Measurements from ENCODE around the gene KRTAP10-8. TPM values are rescaled to one million over a fixed set of nuclear protein-coding genes. Genes with fewer than 3 reads are reported as not detected.

Gene KRTAP10-8
- total RNA-seq, 1 experiment from 2014 or later = not detected

- H3K36me3 Mint-ChIP-seq = peaks cover 21% of the 10 kb centered on the region
Measured at GRCh38 chr21:44581158-44581557, 30.7 kb upstream of the KRTAP10-8 start.

GRCh38 chr21:44582055-44582454 is 29.8 kb upstream of the KRTAP10-8 start:
- POLR2A ChIA-PET = no interaction called here
- no peak for TF ChIP-seq JAZF1 (CRISPR knock-in tag; IDR thresholded peaks at IDR 0.05)
- TF ChIP-seq HMGA2 (CRISPR knock-in tag; IDR thresholded peaks at IDR 0.05) = no peak
- no peak for TF ChIP-seq ZNF219 (CRISPR knock-in tag; IDR thresholded peaks at IDR 0.05; ENCODE audit: borderline replicate concordance)
- no peak for TF ChIP-seq EMX1 (CRISPR knock-in tag; IDR thresholded peaks at IDR 0.05)
- DNase-seq (ENCODE audit: low spot score) = no peak
- Mint-ChIP-seq H3K36me3 (peaks cover 15% of the 10 kb centered on the region), H3K27me3 (ENCODE audit: low read depth) (peaks cover 3% of the 10 kb centered on the region; the same call in 1 of the 2 replicates), H3K4me1 (peaks cover 6% of the 10 kb centered on the region; the same call in 1 of the 2 replicates), H3K27ac (no peak overlapping the region), H3K9me3 (peaks cover 39% of the 10 kb centered on the region), H3K4me3 (no peak overlapping the region)
- CTCF ChIA-PET = interaction anchor here (2.2 kb wide), 1 partner anchor 37 kb away, joined by 4 read pairs; no protein-coding TSS in a partner anchor
- ATAC-seq = no peak

More at GRCh38 chr21:44581158-44581557, 30.7 kb upstream of the KRTAP10-8 start:
- H3K4me3 Mint-ChIP-seq = no peak overlapping the region
- H3K27ac Mint-ChIP-seq = no peak overlapping the region
- ATAC-seq = no peak
- DNase-seq (ENCODE audit: low spot score) = no peak
- H3K9me3 Mint-ChIP-seq = peaks cover 39% of the 10 kb centered on the region
- no peak for TF ChIP-seq ESRRA (CRISPR knock-in tag; IDR thresholded peaks at IDR 0.05; ENCODE audit: borderline replicate concordance)
- TF ChIP-seq CREB1 (CRISPR knock-in tag; IDR thresholded peaks at IDR 0.05) = no peak
- no peak for TF ChIP-seq ZNF317 (CRISPR knock-in tag; IDR thresholded peaks at IDR 0.05; ENCODE audit: borderline replicate concordance, low read depth)
- no peak for TF ChIP-seq ZBTB43 (CRISPR knock-in tag; IDR thresholded peaks at IDR 0.05)
- no peak for TF ChIP-seq ZNF219 (CRISPR knock-in tag; IDR thresholded peaks at IDR 0.05; ENCODE audit: borderline replicate concordance)
- no peak for TF ChIP-seq E2F1 (CRISPR knock-in tag; IDR thresholded peaks at IDR 0.05)
- no peak for TF ChIP-seq NR1H2 (CRISPR knock-in tag; IDR thresholded peaks at IDR 0.05)
- TF ChIP-seq FOXJ3 (CRISPR knock-in tag; IDR thresholded peaks at IDR 0.05; ENCODE audit: borderline replicate concordance) = no peak
- TF ChIP-seq GTF2I (CRISPR knock-in tag; conservative IDR thresholded peaks at IDR 0.05) = no peak
- no peak for TF ChIP-seq NFATC4 (CRISPR knock-in tag; IDR thresholded peaks at IDR 0.05)
- TF ChIP-seq IRF2 (CRISPR knock-in tag; IDR thresholded peaks at IDR 0.05; ENCODE audit: borderline replicate concordance, low read depth) = no peak
- TF ChIP-seq AR (CRISPR knock-in tag; IDR thresholded peaks at IDR 0.05) = no peak
- no peak for TF ChIP-seq FOXP4 (CRISPR knock-in tag; IDR thresholded peaks at IDR 0.05)
- TF ChIP-seq ZBTB21 (CRISPR knock-in tag; IDR thresholded peaks at IDR 0.05; ENCODE audit: borderline replicate concordance) = no peak
- H3K4me1 Mint-ChIP-seq = peaks cover 6% of the 10 kb centered on the region; the same call in 1 of the 2 replicates
- ChIA-PET CTCF (interaction anchor here (0.6 to 2.2 kb wide), 3 partner anchors 38 to 138 kb away, joined by 4 read pairs; no protein-coding TSS in a partner anchor), POLR2A (no interaction called here)
- H3K27me3 Mint-ChIP-seq (ENCODE audit: low read depth) = peaks cover 3% of the 10 kb centered on the region; the same call in 1 of the 2 replicates
